T-cell (primary cell): ENCODE measurements around the gene CD53. TPM values are rescaled to one million over a fixed set of nuclear protein-coding genes. Genes with fewer than 3 reads are reported as not detected.
A peak's percentile ranks its signal among the peaks of the same experiment; 100 is the strongest.

Experiments
- ATAC-seq, 4 experiments: fragments of 200-7000 bp in 3 of 4; fragments of 150-1000 bp in 1 of 4; cut with Tn5 transposase; replicated peaks in 1 of 4; 1 replicate in 3 of 4; 2 replicates in 1 of 4; pipeline ENCODE4 v1.10.0; 2021; ENCODE audit warnings: moderate library complexity in 3 of 4, mild to moderate bottlenecking in 2 of 4, moderate number of reproducible peaks in 1 of 4
- CTCF ChIA-PET, 2 donors: fragments of 300-600 bp; sonication (Branson Sonifier 250); formaldehyde crosslinking; loops; one replicate each; lab custom pipeline; 2022; ENCODE audit warnings: antibody characterized with exemption in 2 of 2; lab: Charles Lee
- POLR2A ChIA-PET, 2 donors: fragments of 300-600 bp; sonication (Branson Sonifier 250); formaldehyde crosslinking; loops; one replicate each; lab custom pipeline; 2022; ENCODE audit warnings: antibody characterized with exemption in 2 of 2; lab: Charles Lee
- DNase-seq, 35 experiments: peaks; one replicate each; pipeline versions ENCODE4 v3.0.0 to v3.0.0-alpha.2; 2013 to 2023
- H3K27ac ChIP-seq: one replicate; pipeline ENCODE4 v1.5.1; 2013; ENCODE audit warnings: low read length
- H3K27me3 ChIP-seq, 2 experiments: replicated peaks in 1 of 2; 1 replicate in 1 of 2; 2 replicates in 1 of 2; pipeline versions ENCODE4 v1.6.1 to v1.7.0; 2013; ENCODE audit warnings: low read length in 1 of 2, mixed read lengths in 1 of 2; ENCODE audit not compliant: control insufficient read depth in 2 of 2, insufficient read depth in 2 of 2; ENCODE audit errors: extremely low read depth in 1 of 2
- H3K36me3 ChIP-seq, 2 donors: 1 replicate in 1 of 2; 2 replicates in 1 of 2; pipeline versions ENCODE4 v1.6.1 to v1.7.0; 2013; ENCODE audit warnings: low read length in 1 of 2; ENCODE audit not compliant: control insufficient read depth in 2 of 2, insufficient read depth in 1 of 2; ENCODE audit errors: extremely low read depth in 1 of 2
- H3K4me1 ChIP-seq, 2 experiments: 1 replicate in 1 of 2; 2 replicates in 1 of 2; pipeline versions ENCODE4 v1.6.1 to v1.7.0; 2013; ENCODE audit warnings: low read length in 2 of 2, mixed read lengths in 1 of 2; ENCODE audit not compliant: insufficient read depth in 2 of 2, control insufficient read depth in 1 of 2; ENCODE audit errors: extremely low read depth in 1 of 2
- H3K4me3 ChIP-seq, 2 donors: 1 replicate in 1 of 2; 2 replicates in 1 of 2; pipeline versions ENCODE4 v1.5.1 to v1.7.0; 2013; ENCODE audit warnings: mild to moderate bottlenecking in 2 of 2, low read length in 1 of 2, moderate library complexity in 1 of 2; ENCODE audit not compliant: control insufficient read depth in 1 of 2; ENCODE audit errors: extremely low read depth in 1 of 2
- H3K9me3 ChIP-seq: 2 replicates; pipeline ENCODE4 v1.7.0; 2013
- H3K27ac Mint-ChIP-seq, 2 donors: one replicate each; pipeline ENCODE4 v1.8.0; 2020 to 2021; ENCODE audit warnings: mild to moderate bottlenecking in 2 of 2, mixed read lengths in 2 of 2
- H3K27me3 Mint-ChIP-seq, 2 donors: one replicate each; pipeline ENCODE4 v1.8.0; 2021 to 2022; ENCODE audit warnings: mixed read lengths in 2 of 2
- H3K36me3 Mint-ChIP-seq: one replicate; pipeline ENCODE4 v1.8.0; 2021; ENCODE audit warnings: mixed read lengths
- H3K4me1 Mint-ChIP-seq, 3 donors: one replicate each; pipeline ENCODE4 v1.8.0; 2020 to 2022; ENCODE audit warnings: mixed read lengths in 3 of 3, mild to moderate bottlenecking in 1 of 3
- H3K4me3 Mint-ChIP-seq, 3 donors: one replicate each; pipeline ENCODE4 v1.8.0; 2020 to 2022; ENCODE audit warnings: mild to moderate bottlenecking in 3 of 3, mixed read lengths in 3 of 3, moderate library complexity in 3 of 3
- H3K9me3 Mint-ChIP-seq, 3 donors: one replicate each; pipeline ENCODE4 v1.8.0; 2020 to 2022; ENCODE audit warnings: mixed read lengths in 3 of 3
- WGBS: methylation state at CpG from one replicate; pipeline ENCODE4 v1.1.5; 2013; ENCODE audit warnings: missing lambda C conversion rate; ENCODE audit not compliant: insufficient coverage; 5-methylcytosine and 5-hydroxymethylcytosine counted together
- total RNA-seq, 35 experiments: library from RNA in 6 of 35; stranded (reverse) in 6 of 35; fragments of 120-200 nt in 1 of 35; gene quantifications; one replicate each; pipeline versions ENCODE4 v1.2.1 to v1.2.4 and lab custom pipeline; 2013 to 2026

The CD53 gene
- total RNA-seq, 5 donors from 2014 or later (not counting 1 experiment from before 2014, with no cell fraction given), result 288 to 405 (median 386) TPM

- H3K4me1 Mint-ChIP-seq, result peaks cover 12 to 16% (median 15%) of the 10 kb centered on the region in 3 donors
- peaks cover 11 to 40% (median 11%) of the 10 kb centered on the region in 3 donors for H3K9me3 Mint-ChIP-seq
- no peaks in the 10 kb centered on the region for H3K36me3 ChIP-seq
- peaks cover 0 to 6% of the 10 kb centered on the region in 2 experiments for H3K4me1 ChIP-seq
- no peak for ATAC-seq
- peaks cover 4% of the 10 kb centered on the region for H3K36me3 Mint-ChIP-seq
- no peak overlapping the region for H3K4me3 Mint-ChIP-seq
- H3K27me3 ChIP-seq, result no peaks in the 10 kb centered on the region
- ChIA-PET CTCF (no interaction called here), POLR2A (no interaction called here)
- no peak overlapping the region for H3K27ac ChIP-seq
- DNase-seq, result no peak
- H3K27ac Mint-ChIP-seq, result no peak overlapping the region
- whole genome bisulfite sequencing, result no CpG with 5 or more reads among the region's 3 CpGs
- H3K27me3 Mint-ChIP-seq, result peaks cover 0 to 3% of the 10 kb centered on the region in 2 donors
- H3K9me3 ChIP-seq, result no peaks in the 10 kb centered on the region
- no peak overlapping the region for H3K4me3 ChIP-seq
Observed at GRCh38 chr1:110914676-110915075, 41.7 kb downstream of the CD53 start.

- H3K27ac Mint-ChIP-seq, result no peak overlapping the region
- no CpG with 5 or more reads among the region's 2 CpGs for WGBS
- Histone ChIP-seq H3K27me3 (no peaks in the 10 kb centered on the region), H3K4me1 (peaks cover 0 to 6% of the 10 kb centered on the region in 2 experiments), H3K9me3 (no peaks in the 10 kb centered on the region), H3K4me3 (no peak overlapping the region), H3K36me3 (no peaks in the 10 kb centered on the region), H3K27ac (no peak overlapping the region)
- DNase-seq, result no peak
- ATAC-seq, result no peak
- peaks cover 10 to 31% (median 11%) of the 10 kb centered on the region in 3 donors for H3K9me3 Mint-ChIP-seq
- CTCF ChIA-PET, result no interaction called here
- POLR2A ChIA-PET, result no interaction called here
- H3K4me3 Mint-ChIP-seq, result no peak overlapping the region
- H3K27me3 Mint-ChIP-seq, result peaks cover 0 to 3% of the 10 kb centered on the region in 2 donors
- H3K36me3 Mint-ChIP-seq, result peaks cover 8% of the 10 kb centered on the region
- H3K4me1 Mint-ChIP-seq, result peaks cover 12 to 16% (median 15%) of the 10 kb centered on the region in 3 donors
Observed at GRCh38 chr1:110915804-110916203, 42.9 kb downstream of the CD53 start.

GRCh38 chr1:110916274-110916668 is 43.3 kb downstream of the CD53 start:
- H3K4me3 ChIP-seq, result no peak overlapping the region
- ChIA-PET CTCF (no interaction called here), POLR2A (no interaction called here)
- WGBS, result no CpG with 5 or more reads among the region's 2 CpGs
- no peaks in the 10 kb centered on the region for H3K36me3 ChIP-seq
- Mint-ChIP-seq H3K27me3 (peaks cover 0 to 3% of the 10 kb centered on the region in 2 donors), H3K4me3 (no peak overlapping the region), H3K4me1 (peaks cover 12 to 16% (median 15%) of the 10 kb centered on the region in 3 donors), H3K36me3 (peaks cover 8% of the 10 kb centered on the region), H3K27ac (peak overlapping the region in 1 of 2 donors; percentile 52), H3K9me3 (peaks cover 6 to 26% (median 11%) of the 10 kb centered on the region in 3 donors)
- H3K27me3 ChIP-seq, result no peaks in the 10 kb centered on the region
- no peak for ATAC-seq
- H3K4me1 ChIP-seq, result peaks cover 0 to 6% of the 10 kb centered on the region in 2 experiments
- no peak overlapping the region for H3K27ac ChIP-seq
- DNase-seq, result no peak
- H3K9me3 ChIP-seq, result no peaks in the 10 kb centered on the region

GRCh38 chr1:110916669-110917306 is 43.8 kb downstream of the CD53 start:
- Mint-ChIP-seq H3K4me1 (peaks cover 12 to 16% (median 15%) of the 10 kb centered on the region in 3 donors), H3K9me3 (peaks cover 6 to 24% (median 11%) of the 10 kb centered on the region in 3 donors), H3K36me3 (peaks cover 8% of the 10 kb centered on the region), H3K27me3 (peaks cover 0 to 3% of the 10 kb centered on the region in 2 donors), H3K27ac (peak overlapping the region in 1 of 2 donors; percentile 41), H3K4me3 (peak overlapping the region in 2 of 3 donors; percentile 1 to 22)
- WGBS, result 20% methylated on average over 2 of the region's 2 CpGs
- CTCF ChIA-PET, result interaction anchor here (0.6 to 1.0 kb wide), 2 partner anchors 8 to 1126 kb away, joined by 3 read pairs; no protein-coding TSS in a partner anchor
- POLR2A ChIA-PET, result no interaction called here
- peak; percentile 49 to 76 (median 64) for ATAC-seq
- Histone ChIP-seq H3K4me1 (peaks cover 0 to 6% of the 10 kb centered on the region in 2 experiments), H3K9me3 (no peaks in the 10 kb centered on the region), H3K27ac (no peak overlapping the region), H3K36me3 (no peaks in the 10 kb centered on the region), H3K27me3 (no peaks in the 10 kb centered on the region), H3K4me3 (no peak overlapping the region)
- DNase-seq, result peak in 1 of 35 experiments; percentile 34

- Mint-ChIP-seq H3K27me3 (peaks cover 0 to 3% of the 10 kb centered on the region in 2 donors), H3K27ac (no peak overlapping the region)
- POLR2A ChIA-PET, result interaction anchor here (0.6 kb wide), 3 partner anchors 61 to 678 kb away, joined by 4 to 7 read pairs (median 6); no protein-coding TSS in a partner anchor
Observed at GRCh38 chr1:110918016-110918415, 45.1 kb downstream of the CD53 start.

GRCh38 chr1:110921953-110922352 is 49.0 kb downstream of the CD53 start:
- ATAC-seq, result no peak
- DNase-seq, result no peak
- H3K4me1 Mint-ChIP-seq, result peaks cover 3 to 5% (median 5%) of the 10 kb centered on the region in 3 donors
- Histone ChIP-seq H3K4me1 (peaks cover 0 to 2% of the 10 kb centered on the region in 2 experiments), H3K36me3 (no peaks in the 10 kb centered on the region), H3K27me3 (no peaks in the 10 kb centered on the region), H3K27ac (no peak overlapping the region), H3K9me3 (no peaks in the 10 kb centered on the region), H3K4me3 (no peak overlapping the region)
- CTCF ChIA-PET, result no interaction called here
- no peak overlapping the region for H3K4me3 Mint-ChIP-seq
- H3K9me3 Mint-ChIP-seq, result peaks cover 0 to 17% (median 11%) of the 10 kb centered on the region in 3 donors
- POLR2A ChIA-PET, result no interaction called here
- WGBS, result no CpG with 5 or more reads among the region's 1 CpG
- peaks cover 22% of the 10 kb centered on the region for H3K36me3 Mint-ChIP-seq
- no peaks in the 10 kb centered on the region for H3K27me3 Mint-ChIP-seq
- no peak overlapping the region for H3K27ac Mint-ChIP-seq

More at GRCh38 chr1:110918016-110918415, 45.1 kb downstream of the CD53 start:
- H3K4me1 Mint-ChIP-seq, result peaks cover 12 to 16% (median 15%) of the 10 kb centered on the region in 3 donors
- no CpG with 5 or more reads among the region's 1 CpG for WGBS
- no peak overlapping the region for H3K27ac ChIP-seq
- H3K36me3 ChIP-seq, result no peaks in the 10 kb centered on the region
- H3K4me1 ChIP-seq, result peaks cover 0 to 6% of the 10 kb centered on the region in 2 experiments
- peaks cover 9 to 30% (median 11%) of the 10 kb centered on the region in 3 donors for H3K9me3 Mint-ChIP-seq
- ATAC-seq (no peak), DNase-seq (no peak)
- peaks cover 13% of the 10 kb centered on the region for H3K36me3 Mint-ChIP-seq
- H3K4me3 ChIP-seq, result no peak overlapping the region
- CTCF ChIA-PET, result interaction anchor here in 1 of 2 donors (0.6 to 1.0 kb wide), 2 partner anchors 10 to 71 kb away, joined by 3 to 6 read pairs; no protein-coding TSS in a partner anchor
- no peaks in the 10 kb centered on the region for H3K27me3 ChIP-seq
- no peaks in the 10 kb centered on the region for H3K9me3 ChIP-seq
- no peak overlapping the region for H3K4me3 Mint-ChIP-seq
